SK-N-MC (cell line): ENCODE measurements around the gene H19.

Experiments used
- DNase-seq: peaks from one replicate; pipeline ENCODE4 v3.0.0-alpha.2; 2011; ENCODE audit warnings: low read depth, low spot score
- H3K27ac ChIP-seq: fragments of 200-600 bp; sonication (generic); 2 replicates; pipeline ENCODE4 v1.5.1; 2016; ENCODE audit warnings: mixed run types
- H3K36me3 ChIP-seq: fragments of 200-600 bp; sonication (generic); 2 replicates; pipeline ENCODE4 v1.6.1; 2017; ENCODE audit warnings: antibody characterized with exemption, low read length, mixed read lengths; ENCODE audit not compliant: insufficient read depth
- H3K4me3 ChIP-seq: fragments of 200-600 bp; sonication (generic); 2 replicates; pipeline ENCODE4 v1.5.1; 2016
- H3K9ac ChIP-seq: fragments of 200-600 bp; sonication (generic); 2 replicates; pipeline ENCODE4 v1.8.0; 2017; ENCODE audit warnings: mixed run types, mixed read lengths; ENCODE audit not compliant: insufficient read length
- H3K9me3 ChIP-seq: fragments of 200-600 bp; sonication (generic); 2 replicates; pipeline ENCODE4 v1.6.1; 2017; ENCODE audit warnings: low read depth, mild to moderate bottlenecking, antibody characterized with exemption, low read length, moderate library complexity, mixed read lengths
- EZH2 ChIP-seq: fragments of 200-600 bp; sonication (generic); IDR thresholded peaks from one replicate; pipeline ENCODE4 v1.6.1; 2017; ENCODE audit warnings: antibody characterized with exemption
- FOXP2 ChIP-seq: optimal IDR thresholded peaks from 2 replicates; pipeline ENCODE3; 2011; ENCODE audit warnings: mild to moderate bottlenecking, moderate library complexity; ENCODE audit not compliant: insufficient read depth; ENCODE audit errors: extremely low read length, control extremely low read depth
- POLR2AphosphoS5 ChIP-seq: IDR thresholded peaks from 2 replicates; pipeline ENCODE4 v1.6.1; 2012; ENCODE audit warnings: mild to moderate bottlenecking, low read depth, low read length, borderline replicate concordance

Gene H19

DNA sequence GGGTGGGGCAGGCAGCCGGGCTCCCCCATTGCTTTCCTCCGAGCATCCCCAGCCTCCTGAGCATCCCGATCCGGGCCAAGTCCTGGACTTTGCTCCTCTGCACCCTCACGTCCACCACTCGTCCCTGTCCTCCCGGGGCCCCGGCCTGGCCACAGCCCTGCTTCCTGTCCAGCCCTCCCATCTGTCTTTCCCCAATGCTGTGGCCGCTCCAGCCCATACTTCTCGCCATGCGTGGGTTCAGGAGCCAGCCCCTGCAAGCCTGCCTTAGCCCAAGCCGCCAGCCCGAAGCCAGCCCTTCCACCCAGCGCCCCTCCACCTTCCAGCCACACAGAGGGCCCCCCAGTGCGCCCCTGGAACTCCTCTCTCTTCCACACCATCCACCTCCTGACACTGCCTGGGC is 26.7 kb downstream of the H19 start:
- no peak for TF ChIP-seq POLR2AphosphoS5
- no peak for TF ChIP-seq FOXP2
- TF ChIP-seq EZH2, result no peak
- Histone ChIP-seq H3K9me3 (no peaks in the 10 kb centered on the region), H3K4me3 (no peak overlapping the region), H3K36me3 (no peaks in the 10 kb centered on the region), H3K27ac (no peak overlapping the region), H3K9ac (no peak overlapping the region)
- DNase-seq, result no peak

DNA sequence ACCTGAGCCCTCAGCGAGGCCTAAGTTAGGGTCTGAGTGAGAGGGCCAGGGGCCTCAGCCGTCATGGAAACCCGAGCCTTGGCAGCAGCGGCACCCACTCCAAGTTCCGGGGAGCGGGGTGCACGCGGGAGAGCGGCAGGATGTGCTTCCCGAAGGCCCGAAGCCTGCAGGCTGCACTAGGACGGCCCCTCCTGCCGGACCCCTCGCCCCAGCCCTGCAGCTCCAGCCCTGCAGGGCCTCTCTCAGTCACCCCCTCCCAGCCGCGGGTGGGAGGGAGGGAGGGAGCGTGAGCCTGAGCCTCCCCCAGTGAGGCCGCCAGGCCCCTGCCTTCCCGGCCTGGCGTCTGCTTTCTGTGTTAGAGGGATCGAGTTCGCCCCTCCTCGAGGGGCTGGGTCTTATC is 27.9 kb downstream of the H19 start:
- no peaks in the 10 kb centered on the region for H3K36me3 ChIP-seq
- no peak overlapping the region for H3K9ac ChIP-seq
- TF ChIP-seq EZH2 (no peak), POLR2AphosphoS5 (no peak), FOXP2 (no peak)
- DNase-seq, result no peak
- H3K9me3 ChIP-seq, result no peaks in the 10 kb centered on the region
- H3K4me3 ChIP-seq, result no peak overlapping the region
- no peak overlapping the region for H3K27ac ChIP-seq

- H3K9ac ChIP-seq, result no peak overlapping the region
- H3K36me3 ChIP-seq, result no peaks in the 10 kb centered on the region
- no peak for DNase-seq
- H3K27ac ChIP-seq, result no peak overlapping the region
- TF ChIP-seq EZH2 (no peak), POLR2AphosphoS5 (no peak), FOXP2 (no peak)
- H3K4me3 ChIP-seq, result no peak overlapping the region
- no peaks in the 10 kb centered on the region for H3K9me3 ChIP-seq
Observed at GRCh38 chr11:1969035-1969434, 28.6 kb downstream of the H19 start.

DNA sequence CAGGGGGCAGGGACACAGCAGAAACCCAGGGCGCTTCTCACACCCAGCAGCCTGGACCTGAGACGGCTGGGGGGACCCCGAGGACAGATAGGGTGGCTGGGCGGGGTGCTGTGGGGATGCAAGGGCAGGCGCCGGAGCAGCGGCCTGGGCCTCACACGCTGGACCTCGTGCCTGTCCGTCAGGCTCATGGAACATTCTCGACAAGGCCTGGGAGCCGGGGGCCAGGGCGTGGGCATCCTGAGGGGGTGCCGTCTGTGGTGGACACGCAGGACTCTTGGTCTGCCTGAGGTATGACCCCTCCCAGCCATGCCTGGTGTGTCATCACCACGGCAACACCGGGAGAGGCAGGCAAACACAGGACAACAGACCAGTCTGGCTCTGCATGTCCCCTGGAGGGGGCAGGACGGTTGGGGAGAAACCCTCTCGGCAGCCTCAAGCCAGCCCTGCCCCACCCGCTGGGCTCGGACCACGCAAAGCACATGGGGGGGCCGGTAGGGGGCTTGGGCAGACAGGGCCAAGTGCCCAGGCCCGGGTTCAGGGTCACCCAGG is 29.1 kb downstream of the H19 start:
- Histone ChIP-seq H3K36me3 (no peaks in the 10 kb centered on the region), H3K4me3 (no peak overlapping the region), H3K9me3 (no peaks in the 10 kb centered on the region), H3K9ac (no peak overlapping the region), H3K27ac (no peak overlapping the region)
- TF ChIP-seq FOXP2 (no peak), POLR2AphosphoS5 (no peak)
- no peak for DNase-seq

DNA sequence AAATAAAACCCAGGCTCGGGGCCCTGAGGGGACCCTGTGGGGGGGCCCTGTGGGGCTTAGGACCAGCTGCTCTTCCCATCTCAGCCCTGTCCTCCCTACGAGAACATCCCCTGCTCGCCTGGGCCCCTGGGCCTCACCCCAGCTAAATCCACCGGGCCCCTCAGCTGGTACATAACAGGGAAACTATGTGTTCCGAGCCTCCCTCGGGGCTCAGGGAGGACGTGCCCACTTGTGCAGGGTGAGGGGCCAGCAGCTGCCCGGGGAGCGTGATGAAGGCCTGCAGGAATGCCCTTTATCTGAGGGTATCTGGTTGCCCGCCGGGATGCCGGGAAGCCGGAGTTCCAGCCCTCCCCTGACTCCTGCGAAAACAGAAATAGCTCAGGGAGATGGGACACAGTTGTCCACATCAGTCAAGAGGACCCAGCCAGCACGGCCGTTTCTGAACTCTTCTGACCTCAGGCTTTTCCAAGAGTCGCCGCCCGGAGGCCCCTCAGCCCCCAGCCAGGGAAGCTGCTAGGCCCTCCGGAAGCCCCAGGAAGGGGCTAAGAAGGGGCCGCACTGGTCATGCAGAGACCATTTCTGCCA is 29.9 kb downstream of the H19 start:
- no peak for TF ChIP-seq POLR2AphosphoS5
- TF ChIP-seq FOXP2, result no peak
- no peak for TF ChIP-seq EZH2
- H3K27ac ChIP-seq, result no peak overlapping the region
- DNase-seq, result no peak
- no peak overlapping the region for H3K9ac ChIP-seq
- no peaks in the 10 kb centered on the region for H3K36me3 ChIP-seq
- no peaks in the 10 kb centered on the region for H3K9me3 ChIP-seq
- H3K4me3 ChIP-seq, result no peak overlapping the region

- H3K36me3 ChIP-seq, result no peaks in the 10 kb centered on the region
- H3K4me3 ChIP-seq, result no peak overlapping the region
- H3K27ac ChIP-seq, result no peak overlapping the region
- TF ChIP-seq FOXP2 (no peak), POLR2AphosphoS5 (no peak), EZH2 (no peak)
- DNase-seq, result no peak
- H3K9me3 ChIP-seq, result no peaks in the 10 kb centered on the region
- no peak overlapping the region for H3K9ac ChIP-seq
Observed at GRCh38 chr11:1966531-1966930, 31.1 kb downstream of the H19 start.

GRCh38 chr11:1964955-1965354 is 32.7 kb downstream of the H19 start:
- no peaks in the 10 kb centered on the region for H3K9me3 ChIP-seq
- H3K36me3 ChIP-seq, result no peaks in the 10 kb centered on the region
- H3K9ac ChIP-seq, result no peak overlapping the region
- TF ChIP-seq FOXP2 (no peak), POLR2AphosphoS5 (no peak), EZH2 (no peak)
- H3K4me3 ChIP-seq, result no peak overlapping the region
- H3K27ac ChIP-seq, result no peak overlapping the region
- DNase-seq, result no peak

GRCh38 chr11:1964348-1964747 is 33.3 kb downstream of the H19 start:
- H3K27ac ChIP-seq, result no peak overlapping the region

DNA sequence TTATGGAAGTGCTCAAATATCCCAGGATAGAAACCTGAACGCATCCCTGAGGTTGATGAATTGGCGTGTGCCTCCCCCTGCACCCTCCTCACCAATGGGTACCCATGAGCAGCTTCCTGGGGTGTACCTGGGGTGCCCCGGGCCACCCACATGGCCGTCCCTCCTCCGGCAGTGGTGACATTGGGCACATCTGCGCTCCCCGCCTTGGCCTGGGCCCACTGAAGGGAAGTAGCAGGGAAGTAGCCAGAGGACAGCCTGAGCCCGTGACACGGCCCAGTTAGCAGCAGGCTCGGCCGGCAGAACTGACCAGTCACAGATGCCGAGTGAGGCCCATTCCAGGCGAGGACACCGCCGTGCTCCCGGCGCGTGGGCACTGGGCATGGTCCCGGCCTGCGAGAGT is 33.8 kb downstream of the H19 start:
- TF ChIP-seq FOXP2, result no peak
- no peak for TF ChIP-seq POLR2AphosphoS5
- no peak for TF ChIP-seq EZH2
- Histone ChIP-seq H3K36me3 (no peaks in the 10 kb centered on the region), H3K9ac (no peak overlapping the region), H3K9me3 (no peaks in the 10 kb centered on the region), H3K4me3 (no peak overlapping the region), H3K27ac (no peak overlapping the region)
- DNase-seq, result no peak

More at GRCh38 chr11:1964348-1964747, 33.3 kb downstream of the H19 start:
- Histone ChIP-seq H3K4me3 (no peak overlapping the region), H3K9ac (no peak overlapping the region), H3K9me3 (no peaks in the 10 kb centered on the region), H3K36me3 (no peaks in the 10 kb centered on the region)
- no peak for DNase-seq
- TF ChIP-seq FOXP2 (no peak), POLR2AphosphoS5 (no peak), EZH2 (no peak)

GRCh38 chr11:1959786-1960185 is 37.9 kb downstream of the H19 start:
- no peak overlapping the region for H3K27ac ChIP-seq
- no peak overlapping the region for H3K4me3 ChIP-seq
- H3K9ac ChIP-seq, result no peak overlapping the region
- no peaks in the 10 kb centered on the region for H3K9me3 ChIP-seq
- no peak for DNase-seq
- TF ChIP-seq POLR2AphosphoS5, result no peak
- no peak for TF ChIP-seq FOXP2
- TF ChIP-seq EZH2, result no peak
- H3K36me3 ChIP-seq, result no peaks in the 10 kb centered on the region
